GM12873 (cell line): Measurements from ENCODE around the gene TMEM175.

Source experiments
- CTCF ChIP-seq: IDR thresholded peaks from 2 replicates; pipeline ENCODE4 v1.5.1; 2012; ENCODE audit warnings: low read depth, mild to moderate bottlenecking, moderate library complexity, low read length, control low read depth; ENCODE audit not compliant: insufficient read depth; ENCODE audit errors: missing control alignments

Gene TMEM175

GRCh38 chr4:931960-932712 is at the start of gene TMEM175, which contains the start of gene GAK:
TMEM175 (plus strand) TSS chr4:932460; CDS start chr4:947740, 15,280 bp downstream.
GAK (minus strand) TSS chr4:932316; CDS start chr4:932187, 129 bp downstream.
- TF ChIP-seq CTCF = no peak

GRCh38 chr4:882646-883045 is 49.6 kb upstream of the TMEM175 start:
- TF ChIP-seq CTCF = no peak

- no peak for TF ChIP-seq CTCF
Observed at GRCh38 chr4:883377-884095, 48.7 kb upstream of the TMEM175 start.

GRCh38 chr4:884259-884658 is 48.0 kb upstream of the TMEM175 start:
- TF ChIP-seq CTCF = no peak

- TF ChIP-seq CTCF = no peak
Observed at GRCh38 chr4:884896-885295, 47.4 kb upstream of the TMEM175 start.

GRCh38 chr4:885353-885752 is 46.9 kb upstream of the TMEM175 start:
- TF ChIP-seq CTCF = no peak

- no peak for TF ChIP-seq CTCF
Observed at GRCh38 chr4:886244-886643, 46.0 kb upstream of the TMEM175 start.
